Lower lobe of right lung (tissue), 2 donors: Measurements from ENCODE around the gene ANKRD13B. TPM values are rescaled to one million over a fixed set of nuclear protein-coding genes. Genes with fewer than 3 reads are reported as not detected.

Source experiments
- ATAC-seq, 2 donors: fragments of 200-7000 bp; cut with Tn5 transposase; one replicate each; pipeline ENCODE4 v1.9.1; 2020 to 2022; ENCODE audit warnings: mild to moderate bottlenecking in 2 of 2, moderate library complexity in 2 of 2
- DNase-seq: peaks from one replicate; pipeline ENCODE4 v3.0.0-alpha.2; 2020
- H3K27ac ChIP-seq: fragments of 200-600 bp; one replicate; pipeline ENCODE4 v1.8.0; 2022
- H3K27me3 ChIP-seq: fragments of 200-600 bp; one replicate; pipeline ENCODE4 v1.8.0; 2022; ENCODE audit warnings: low read depth
- H3K36me3 ChIP-seq: fragments of 200-600 bp; one replicate; pipeline ENCODE4 v1.8.0; 2022; ENCODE audit warnings: mild to moderate bottlenecking
- H3K4me1 ChIP-seq: fragments of 200-600 bp; one replicate; pipeline ENCODE4 v1.8.0; 2022
- H3K4me3 ChIP-seq: fragments of 200-600 bp; one replicate; pipeline ENCODE4 v1.8.0; 2022; ENCODE audit warnings: mild to moderate bottlenecking
- H3K9me3 ChIP-seq: fragments of 200-600 bp; one replicate; pipeline ENCODE4 v1.8.0; 2022
- CTCF ChIP-seq: fragments of 200-600 bp; IDR thresholded peaks from one replicate; pipeline ENCODE4 v1.8.0; 2022; ENCODE audit warnings: antibody characterized with exemption, mild to moderate bottlenecking
- intact Hi-C: fragments of 100-400 bp; cut with DNase I; formaldehyde crosslinking; loops from one replicate; pipeline ENCODE4 v1.11.0; 2022
- total RNA-seq: library from RNA; stranded (reverse); fragmentation: NEBNext Ultra II Directional; extraction: Animal tissue kit (Norgen Biotek cat#: 25700); gene quantifications from one replicate; pipeline ENCODE4 v1.2.1, GENCODE V29; 2021
- donor health status: DM: no; HTN: yes; CAD: no; lungs with severe emphysema.

Gene ANKRD13B
- total RNA-seq, 1 donor from 2014 or later: 6.6 TPM

GRCh38 chr17:29607557-29608195, 14.7 kb downstream of the ANKRD13B start:
- Histone ChIP-seq H3K27ac (no peak overlapping the region), H3K9me3 (no peaks in the 10 kb centered on the region), H3K27me3 (no peaks in the 10 kb centered on the region), H3K4me3 (no peak overlapping the region), H3K4me1 (peaks cover under 1% of the 10 kb centered on the region), H3K36me3 (no peaks in the 10 kb centered on the region)
- TF ChIP-seq CTCF: no peak
- ATAC-seq (no peak), DNase-seq (no peak)
- intact Hi-C loops: no loop called here

- H3K4me1 ChIP-seq: peaks cover 13% of the 10 kb centered on the region
- DNase-seq: no peak
- intact Hi-C loops: no loop called here
These were observed 16.1 kb downstream of the ANKRD13B start for GRCh38 chr17:29608986-29609385.

GRCh38 chr17:29610395-29610794, 17.5 kb downstream of the ANKRD13B start:
- Histone ChIP-seq H3K9me3 (no peaks in the 10 kb centered on the region), H3K36me3 (no peaks in the 10 kb centered on the region), H3K27me3 (no peaks in the 10 kb centered on the region), H3K27ac (no peak overlapping the region), H3K4me3 (no peak overlapping the region), H3K4me1 (peaks cover 27% of the 10 kb centered on the region)
- intact Hi-C loops: no loop called here
- no peak for TF ChIP-seq CTCF
- no peak for DNase-seq
- ATAC-seq: no peak

More at GRCh38 chr17:29608986-29609385, 16.1 kb downstream of the ANKRD13B start:
- no peak for ATAC-seq
- no peak for TF ChIP-seq CTCF
- H3K36me3 ChIP-seq: no peaks in the 10 kb centered on the region
- H3K27me3 ChIP-seq: no peaks in the 10 kb centered on the region
- no peak overlapping the region for H3K4me3 ChIP-seq
- no peaks in the 10 kb centered on the region for H3K9me3 ChIP-seq
- no peak overlapping the region for H3K27ac ChIP-seq

- Histone ChIP-seq H3K27ac (no peak overlapping the region), H3K36me3 (no peaks in the 10 kb centered on the region), H3K9me3 (no peaks in the 10 kb centered on the region), H3K27me3 (peaks cover 6% of the 10 kb centered on the region), H3K4me1 (peaks cover 36% of the 10 kb centered on the region), H3K4me3 (no peak overlapping the region)
- intact Hi-C loops: no loop called here
- DNase-seq (no peak), ATAC-seq (no peak)
- TF ChIP-seq CTCF: no peak
These were observed 18.6 kb downstream of the ANKRD13B start for GRCh38 chr17:29611351-29612093.

GRCh38 chr17:29612094-29612403, 19.1 kb downstream of the ANKRD13B start:
- Histone ChIP-seq H3K9me3 (no peaks in the 10 kb centered on the region), H3K4me1 (peaks cover 41% of the 10 kb centered on the region), H3K4me3 (no peak overlapping the region), H3K27me3 (peaks cover 11% of the 10 kb centered on the region), H3K27ac (no peak overlapping the region), H3K36me3 (no peaks in the 10 kb centered on the region)
- DNase-seq (no peak), ATAC-seq (no peak)
- TF ChIP-seq CTCF: no peak
- intact Hi-C loops: no loop called here
